K562 (cell line): ENCODE data around the gene RNASE8. TPM values are rescaled to one million over a fixed set of nuclear protein-coding genes. Genes with fewer than 3 reads are reported as not detected.
A peak's percentile ranks its signal among the peaks of the same experiment; 100 is the strongest.

Experiments
- ARID1B ChIP-seq: fragments of 450-650 bp; IDR thresholded peaks from 2 replicates; pipeline ENCODE4 v1.6.1; 2016; ENCODE audit warnings: antibody characterized with exemption, mild to moderate bottlenecking, inconsistent platforms
- BACH1 ChIP-seq: fragments of 200-800 bp; sonication (Bioruptor generic); IDR thresholded peaks from 2 replicates; pipeline ENCODE4 v1.6.1; 2016; ENCODE audit warnings: missing genetic modification characterization, missing compliant biosample characterization
- DPF2 ChIP-seq: fragments of 450-650 bp; IDR thresholded peaks from 2 replicates; pipeline ENCODE4 v1.6.1; 2016
- E2F3 ChIP-seq: fragments of 250-450 bp; sonication (Bioruptor Pico); IDR thresholded peaks from 2 replicates; pipeline ENCODE4 v1.4.0; 2020; ENCODE audit warnings: mild to moderate bottlenecking
- EP300 ChIP-seq: IDR thresholded peaks from 2 replicates; pipeline ENCODE4 v1.6.1; 2012; ENCODE audit warnings: low read length, improper control_type of control experiment
- ESRRA ChIP-seq: fragments of 450-650 bp; IDR thresholded peaks from 2 replicates; pipeline ENCODE4 v1.6.1; 2014; ENCODE audit warnings: low read depth, mild to moderate bottlenecking, moderate library complexity, borderline replicate concordance
- GABPA ChIP-seq: fragments of 200-800 bp; sonication (Bioruptor generic); conservative IDR thresholded peaks from 2 replicates; pipeline ENCODE4 v1.6.1; 2016; ENCODE audit warnings: low read depth, missing genetic modification characterization, missing compliant biosample characterization
- JUND ChIP-seq, 2 experiments: IDR thresholded peaks; 2 replicates in 1 of 2; 3 replicates in 1 of 2; pipeline ENCODE4 v1.6.1; 2011; ENCODE audit warnings: borderline replicate concordance in 2 of 2, low read depth in 2 of 2, low read length in 2 of 2, improper control_type of control experiment in 1 of 2, missing biosample characterization in 1 of 2, missing genetic modification characterization in 1 of 2, missing genetic modification reagents in 1 of 2
- L3MBTL2 ChIP-seq: fragments of 450-650 bp; IDR thresholded peaks from 2 replicates; pipeline ENCODE4 v1.6.1; 2016; ENCODE audit warnings: mild to moderate bottlenecking, moderate library complexity
- MXI1 ChIP-seq: IDR thresholded peaks from 2 replicates; pipeline ENCODE4 v1.6.1; 2011; ENCODE audit warnings: low read depth, mild to moderate bottlenecking, improper control_type of control experiment, low read length
- NBN ChIP-seq: fragments of 450-650 bp; IDR thresholded peaks from 2 replicates; pipeline ENCODE4 v1.6.1; 2016; ENCODE audit warnings: low read depth, mild to moderate bottlenecking
- NFIC ChIP-seq: fragments of 450-650 bp; IDR thresholded peaks from 2 replicates; pipeline ENCODE4 v1.6.1; 2017; ENCODE audit warnings: mild to moderate bottlenecking, inconsistent platforms
- RBM22 ChIP-seq: fragments of 200-400 bp; formaldehyde crosslinking; IDR thresholded peaks from 2 replicates; pipeline ENCODE4 v1.6.1; 2018; ENCODE audit warnings: low read length, low read depth; ENCODE audit not compliant: poor library complexity, severe bottlenecking
- SMAD4 ChIP-seq: fragments of 250-450 bp; sonication (Bioruptor Pico); conservative IDR thresholded peaks from 2 replicates; pipeline ENCODE4 v1.8.0; 2021; ENCODE audit warnings: inconsistent platforms, mild to moderate bottlenecking, moderate library complexity
- SMARCA4 ChIP-seq: fragments of 450-650 bp; IDR thresholded peaks from 2 replicates; pipeline ENCODE4 v1.6.1; 2016
- SOX6 ChIP-seq: fragments of 450-650 bp; IDR thresholded peaks from 2 replicates; pipeline ENCODE4 v1.6.1; 2014; ENCODE audit warnings: mild to moderate bottlenecking
- TBP ChIP-seq: optimal IDR thresholded peaks from 2 replicates; pipeline ENCODE3; 2011; ENCODE audit warnings: low read depth, low read length, improper control_type of control experiment
- ZNF12 ChIP-seq: sonication (generic); formaldehyde crosslinking; IDR thresholded peaks from 2 replicates; pipeline ENCODE4 v1.4.0; 2020; ENCODE audit warnings: mild to moderate bottlenecking, missing genetic modification reagents
- ZNF143 ChIP-seq: sonication (generic); formaldehyde crosslinking; IDR thresholded peaks from 2 replicates; pipeline ENCODE4 v1.9.0; 2022; ENCODE audit warnings: mild to moderate bottlenecking, missing genetic modification reagents
- ZNF436 ChIP-seq: fragments of 250-450, 450-650 bp; sonication (Bioruptor Pico); formaldehyde crosslinking; IDR thresholded peaks from 2 replicates; pipeline ENCODE4 v1.7.0; 2020; ENCODE audit warnings: mild to moderate bottlenecking
- polyA plus RNA-seq, 8 experiments: library from polyadenylated mRNA; depleted of rRNA in 4 of 8; stranded (reverse) in 5 of 8; unstranded in 3 of 8; fragments of >200 nt; fragmentation: Nextera tagmentation in 2 of 8; fragmentation: Illumina TruSeq in 1 of 8; extraction: Ambion mirVana in 2 of 8; extraction: Trizol in 1 of 8; gene quantifications; 2 replicates each; pipeline versions ENCODE4 v1.2.1 to v1.2.3, GENCODE V29; 2011 to 2014; ENCODE audit warnings: inconsistent platforms in 1 of 8, missing spikeins in 1 of 8
- total RNA-seq, 7 experiments: library from RNA; depleted of rRNA in 6 of 7; stranded (reverse); fragments of >200 nt in 6 of 7; fragmentation: Illumina TruSeq in 2 of 7; extraction: Trizol in 2 of 7; gene quantifications; 2 replicates each; pipeline versions ENCODE4 v1.2.1 to v1.2.3, GENCODE V29; 2011 to 2021; ENCODE audit warnings: low replicate concordance in 1 of 7
- TF ChIP-seq, protein P1 (sequence below): fragments of 450-650 bp; IDR thresholded peaks from 2 replicates; pipeline ENCODE4 v1.6.1; 2017; ENCODE audit warnings: antibody characterized with exemption, mild to moderate bottlenecking
- TF ChIP-seq, protein P2 (sequence below), 2 experiments: fragments of 450-650 bp; conservative IDR thresholded peaks; 2 replicates each; pipeline ENCODE4 v1.6.1; 2017; ENCODE audit warnings: mild to moderate bottlenecking in 2 of 2, moderate library complexity in 2 of 2
- TF ChIP-seq, protein P3 (sequence below): sonication (generic); IDR thresholded peaks from 2 replicates; pipeline ENCODE4 v1.6.1; 2016

Gene RNASE8
- total and polyA plus RNA-seq, 9 of the 15 experiments (the other 6 are each of a cell fraction or from before 2014, with no cell fraction given) = not detected

DNA sequence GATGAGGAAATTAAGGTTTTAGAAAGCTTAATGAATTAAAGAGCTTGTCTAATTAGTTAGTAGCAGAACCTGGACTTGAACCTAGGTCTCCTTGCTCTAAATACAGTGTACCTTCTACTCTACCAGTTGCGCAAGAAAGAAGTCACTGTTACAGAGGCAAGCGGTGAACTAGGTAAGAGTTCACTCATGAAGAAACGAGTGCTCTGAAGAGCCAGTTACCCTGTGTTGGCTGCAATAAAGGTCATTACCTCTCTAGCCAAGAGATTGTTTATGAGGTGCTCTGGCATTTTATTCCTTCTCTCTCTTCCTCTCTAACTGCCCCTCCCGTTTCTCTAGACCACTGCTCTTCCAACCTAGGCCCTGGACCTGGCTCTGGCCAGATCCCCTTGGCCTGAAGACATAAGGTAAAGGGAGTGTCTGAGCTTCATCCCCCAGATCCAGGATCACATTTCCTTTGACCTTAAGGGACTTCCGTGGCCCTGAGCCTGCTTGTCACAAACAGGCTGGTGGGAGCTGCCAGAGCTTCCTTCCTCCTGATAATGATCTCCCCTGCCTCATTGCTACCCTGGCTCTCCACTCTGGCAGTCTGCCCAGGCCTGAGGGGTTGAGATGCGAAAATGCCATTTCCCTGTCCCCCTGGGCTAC is 13.5 kb upstream of the RNASE8 start (continued):
- TF ChIP-seq, protein P1, sequence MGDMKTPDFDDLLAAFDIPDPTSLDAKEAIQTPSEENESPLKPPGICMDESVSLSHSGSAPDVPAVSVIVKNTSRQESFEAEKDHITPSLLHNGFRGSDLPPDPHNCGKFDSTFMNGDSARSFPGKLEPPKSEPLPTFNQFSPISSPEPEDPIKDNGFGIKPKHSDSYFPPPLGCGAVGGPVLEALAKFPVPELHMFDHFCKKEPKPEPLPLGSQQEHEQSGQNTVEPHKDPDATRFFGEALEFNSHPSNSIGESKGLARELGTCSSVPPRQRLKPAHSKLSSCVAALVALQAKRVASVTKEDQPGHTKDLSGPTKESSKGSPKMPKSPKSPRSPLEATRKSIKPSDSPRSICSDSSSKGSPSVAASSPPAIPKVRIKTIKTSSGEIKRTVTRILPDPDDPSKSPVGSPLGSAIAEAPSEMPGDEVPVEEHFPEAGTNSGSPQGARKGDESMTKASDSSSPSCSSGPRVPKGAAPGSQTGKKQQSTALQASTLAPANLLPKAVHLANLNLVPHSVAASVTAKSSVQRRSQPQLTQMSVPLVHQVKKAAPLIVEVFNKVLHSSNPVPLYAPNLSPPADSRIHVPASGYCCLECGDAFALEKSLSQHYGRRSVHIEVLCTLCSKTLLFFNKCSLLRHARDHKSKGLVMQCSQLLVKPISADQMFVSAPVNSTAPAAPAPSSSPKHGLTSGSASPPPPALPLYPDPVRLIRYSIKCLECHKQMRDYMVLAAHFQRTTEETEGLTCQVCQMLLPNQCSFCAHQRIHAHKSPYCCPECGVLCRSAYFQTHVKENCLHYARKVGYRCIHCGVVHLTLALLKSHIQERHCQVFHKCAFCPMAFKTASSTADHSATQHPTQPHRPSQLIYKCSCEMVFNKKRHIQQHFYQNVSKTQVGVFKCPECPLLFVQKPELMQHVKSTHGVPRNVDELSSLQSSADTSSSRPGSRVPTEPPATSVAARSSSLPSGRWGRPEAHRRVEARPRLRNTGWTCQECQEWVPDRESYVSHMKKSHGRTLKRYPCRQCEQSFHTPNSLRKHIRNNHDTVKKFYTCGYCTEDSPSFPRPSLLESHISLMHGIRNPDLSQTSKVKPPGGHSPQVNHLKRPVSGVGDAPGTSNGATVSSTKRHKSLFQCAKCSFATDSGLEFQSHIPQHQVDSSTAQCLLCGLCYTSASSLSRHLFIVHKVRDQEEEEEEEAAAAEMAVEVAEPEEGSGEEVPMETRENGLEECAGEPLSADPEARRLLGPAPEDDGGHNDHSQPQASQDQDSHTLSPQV = 0 out of 2 replicates have a peak, but pooled peaks have one; percentile 35
- TF ChIP-seq L3MBTL2 = peak; percentile 28; the same call in 1 of the 2 replicates
- peak; percentile 44 for TF ChIP-seq GABPA (tag)
- TF ChIP-seq EP300 = peak; percentile 52
- TF ChIP-seq MXI1 = no peak
- no peak for TF ChIP-seq NBN
- TF ChIP-seq RBM22 = no peak
- peak; percentile 19; the same call in 1 of the 2 replicates for TF ChIP-seq BACH1 (tag)
- peak; percentile 49 for TF ChIP-seq SMARCA4
- no peak for TF ChIP-seq ZNF436 (CRISPR knock-in tag)
- no peak for TF ChIP-seq ZNF12 (CRISPR knock-in tag)
- TF ChIP-seq, protein P2, sequence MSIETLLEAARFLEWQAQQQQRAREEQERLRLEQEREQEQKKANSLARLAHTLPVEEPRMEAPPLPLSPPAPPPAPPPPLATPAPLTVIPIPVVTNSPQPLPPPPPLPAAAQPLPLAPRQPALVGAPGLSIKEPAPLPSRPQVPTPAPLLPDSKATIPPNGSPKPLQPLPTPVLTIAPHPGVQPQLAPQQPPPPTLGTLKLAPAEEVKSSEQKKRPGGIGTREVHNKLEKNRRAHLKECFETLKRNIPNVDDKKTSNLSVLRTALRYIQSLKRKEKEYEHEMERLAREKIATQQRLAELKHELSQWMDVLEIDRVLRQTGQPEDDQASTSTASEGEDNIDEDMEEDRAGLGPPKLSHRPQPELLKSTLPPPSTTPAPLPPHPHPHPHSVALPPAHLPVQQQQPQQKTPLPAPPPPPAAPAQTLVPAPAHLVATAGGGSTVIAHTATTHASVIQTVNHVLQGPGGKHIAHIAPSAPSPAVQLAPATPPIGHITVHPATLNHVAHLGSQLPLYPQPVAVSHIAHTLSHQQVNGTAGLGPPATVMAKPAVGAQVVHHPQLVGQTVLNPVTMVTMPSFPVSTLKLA (conservative IDR thresholded peaks at IDR 0.05) = 0 out of 4 replicates have a peak, but pooled peaks of 1 of the 2 experiments have one; percentile 24
- peak; percentile 15; the same call in 1 of the 2 replicates for TF ChIP-seq SMAD4 (CRISPR knock-in tag)
- TF ChIP-seq DPF2 = peak; percentile 71
- peak; percentile 41 for TF ChIP-seq TBP
- TF ChIP-seq SOX6 = peak; percentile 9; the same call in 1 of the 2 replicates
- 0 out of 2 replicates have a peak, but pooled peaks have one; percentile 6 for TF ChIP-seq E2F3 (CRISPR knock-in tag)
- peak; percentile 85 for TF ChIP-seq NFIC
- TF ChIP-seq JUND (IDR thresholded peaks at IDR 0.05; ENCODE audit: borderline replicate concordance, low read depth, low read length) = peak; percentile 3; the same call in 1 of the 2 replicates
- no peak; the same call in 2 of the 3 replicates for TF ChIP-seq JUND (tag; IDR thresholded peaks at IDR 0.05; ENCODE audit: borderline replicate concordance, low read depth, low read length)
- TF ChIP-seq ARID1B = peak; percentile 70
- peak; percentile 44; the same call in 1 of the 2 replicates for TF ChIP-seq ESRRA
- no peak for TF ChIP-seq ZNF143 (CRISPR knock-in tag)
- TF ChIP-seq, protein P3, sequence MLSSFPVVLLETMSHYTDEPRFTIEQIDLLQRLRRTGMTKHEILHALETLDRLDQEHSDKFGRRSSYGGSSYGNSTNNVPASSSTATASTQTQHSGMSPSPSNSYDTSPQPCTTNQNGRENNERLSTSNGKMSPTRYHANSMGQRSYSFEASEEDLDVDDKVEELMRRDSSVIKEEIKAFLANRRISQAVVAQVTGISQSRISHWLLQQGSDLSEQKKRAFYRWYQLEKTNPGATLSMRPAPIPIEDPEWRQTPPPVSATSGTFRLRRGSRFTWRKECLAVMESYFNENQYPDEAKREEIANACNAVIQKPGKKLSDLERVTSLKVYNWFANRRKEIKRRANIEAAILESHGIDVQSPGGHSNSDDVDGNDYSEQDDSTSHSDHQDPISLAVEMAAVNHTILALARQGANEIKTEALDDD = peak; percentile 32; the same call in 1 of the 2 replicates
